SIG-M5 treated with dmso at 0.1 percent for 504 hours (cell line): ENCODE data around the gene ZNF487.
A peak's percentile ranks its signal among the peaks of the same experiment; 100 is the strongest.
"Not testable (repeated sequence)": the region's sequence is repeated elsewhere in the genome, so short reads cannot be mapped to it uniquely, and the experiment has no call there.

Source experiments
- DNase-seq: peaks from one replicate; lab custom pipeline; 2025; ENCODE audit not compliant: unreplicated experiment; lab: John Stamatoyannopoulos, UW

Gene ZNF487

DNA sequence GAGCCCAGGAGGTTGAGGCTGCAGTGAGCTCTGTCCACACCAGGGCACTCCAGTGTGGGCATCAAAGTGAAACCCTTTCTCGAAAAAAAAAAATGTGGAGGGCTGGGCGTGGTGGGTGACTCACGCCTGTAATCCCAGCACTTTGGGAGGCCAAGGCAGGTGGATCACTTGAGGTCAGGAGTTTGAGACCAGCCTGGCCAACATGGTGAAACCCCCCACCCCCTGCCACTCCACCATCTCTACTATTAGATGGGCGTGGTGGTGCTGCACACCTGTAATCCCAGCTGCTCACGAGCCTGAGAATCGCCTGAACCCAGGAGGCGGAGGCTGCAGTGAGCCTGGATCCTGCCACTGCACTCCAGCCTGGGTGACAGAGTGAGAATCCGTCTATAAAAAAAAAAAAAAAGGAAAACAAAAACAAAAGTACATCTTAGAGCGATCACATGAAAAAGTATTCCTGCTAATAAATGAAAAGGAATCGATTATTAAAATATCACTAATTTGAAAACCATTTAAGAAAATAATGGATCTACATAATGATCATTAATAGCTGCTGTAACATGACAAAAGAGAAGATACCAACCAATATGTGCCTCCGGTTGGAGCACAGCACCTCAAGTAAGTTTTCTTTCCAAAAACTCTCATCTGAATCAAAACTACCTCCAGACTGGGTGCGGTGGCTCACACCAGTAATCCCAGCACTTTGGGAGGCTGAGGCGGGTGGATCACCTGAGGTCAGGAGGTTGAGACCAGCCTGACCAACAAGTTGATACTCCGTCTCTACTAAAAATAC, 32.8 kb upstream of the ZNF487 start:
- DNase-seq: no peak

DNA sequence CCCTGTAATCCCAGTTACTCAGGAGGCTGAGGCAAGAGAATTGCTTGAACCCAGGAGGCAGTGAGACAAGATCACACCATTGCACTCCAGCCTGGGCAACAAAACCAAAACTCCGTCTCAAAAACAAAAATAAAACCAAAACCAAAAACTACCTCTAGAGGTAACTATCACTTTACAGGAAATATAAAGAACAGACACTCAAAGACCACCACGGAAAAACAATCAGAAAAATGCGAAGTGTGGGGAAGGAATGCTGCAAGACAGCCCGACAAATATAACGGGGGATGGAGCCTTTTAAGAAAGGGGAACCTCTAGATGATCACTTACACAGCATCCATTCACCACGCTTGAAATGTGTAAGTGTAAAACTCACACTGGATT, 32.2 kb upstream of the ZNF487 start:
- peak; percentile 62 for DNase-seq

DNA sequence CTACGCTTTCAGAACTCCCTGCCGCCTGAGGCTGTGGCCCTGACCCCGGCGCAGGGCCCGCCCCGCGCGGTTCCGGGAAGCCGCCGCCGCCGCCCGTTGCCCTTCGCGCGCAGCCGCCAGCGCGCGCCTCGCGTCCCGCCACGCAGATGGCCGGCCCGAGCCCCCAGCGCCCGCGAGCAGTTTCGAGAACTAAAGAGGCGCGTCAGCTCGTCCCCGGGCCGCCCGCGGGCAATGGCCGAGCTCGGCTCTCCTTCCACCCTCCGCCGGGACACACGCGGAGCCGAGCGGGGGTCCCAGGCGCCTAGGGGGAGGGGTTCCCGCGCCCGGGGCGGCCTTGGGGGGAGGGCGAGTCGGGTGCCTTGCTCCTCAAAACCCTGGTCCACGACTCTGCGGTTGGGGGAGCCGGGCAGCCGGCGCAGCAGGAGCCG, 29.7 kb upstream of the ZNF487 start:
- DNase-seq: no peak

DNA sequence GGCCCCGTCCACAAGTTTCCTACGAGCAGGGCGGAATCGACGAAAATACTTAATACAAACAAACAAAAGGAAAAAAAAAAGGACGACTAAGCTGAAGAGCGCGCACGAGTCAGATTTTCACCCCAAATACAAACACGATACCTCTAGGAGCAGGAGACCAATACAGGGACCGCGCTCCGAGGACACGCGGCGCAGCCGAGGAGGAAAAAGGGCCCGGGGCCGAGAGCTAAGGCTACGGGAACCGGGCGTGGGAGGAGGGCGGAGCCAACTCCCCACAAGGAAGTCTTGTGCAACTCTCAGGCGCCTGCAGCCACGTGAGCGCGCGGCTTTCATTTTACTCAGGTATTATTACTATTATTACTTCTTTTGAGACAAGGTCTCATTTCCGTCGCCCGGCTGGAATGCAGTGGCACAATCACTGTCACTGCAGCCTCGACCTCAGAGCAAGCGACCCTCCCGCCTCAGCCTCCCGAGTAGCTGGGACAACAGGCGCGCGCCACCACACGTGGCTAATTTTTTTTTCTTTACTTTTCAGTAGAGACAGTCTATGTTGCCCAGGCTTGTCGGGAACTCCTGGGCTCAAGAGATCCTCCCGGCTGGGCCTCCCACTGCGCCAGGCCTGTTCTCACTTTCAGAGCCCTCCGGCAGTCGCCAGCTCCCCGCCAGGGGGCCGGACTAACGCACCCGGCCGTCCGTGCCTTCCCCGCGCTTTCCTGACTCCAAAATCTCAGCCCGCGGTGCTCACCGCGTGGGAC, 29.2 kb upstream of the ZNF487 start:
- peak; percentile 90 for DNase-seq

DNA sequence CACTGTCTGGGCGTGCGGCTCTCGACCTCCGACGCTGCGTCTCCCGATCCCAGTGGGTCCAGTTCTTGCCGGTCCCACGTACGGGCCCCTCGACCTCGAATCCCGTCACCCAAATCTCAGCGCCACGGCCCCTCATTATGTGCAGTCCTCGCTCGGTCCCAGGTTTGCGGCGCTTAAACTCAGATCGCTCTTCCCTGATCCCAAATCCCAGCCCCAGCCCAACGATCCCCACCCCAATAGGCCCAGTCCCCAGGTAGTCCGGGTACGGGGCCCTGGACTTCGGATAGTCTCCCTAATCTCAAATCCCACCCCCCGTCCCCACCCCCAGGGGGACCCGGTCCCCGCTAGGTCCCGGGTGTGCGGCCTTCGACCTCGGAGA, 28.6 kb upstream of the ZNF487 start:
- DNase-seq: no peak

DNA sequence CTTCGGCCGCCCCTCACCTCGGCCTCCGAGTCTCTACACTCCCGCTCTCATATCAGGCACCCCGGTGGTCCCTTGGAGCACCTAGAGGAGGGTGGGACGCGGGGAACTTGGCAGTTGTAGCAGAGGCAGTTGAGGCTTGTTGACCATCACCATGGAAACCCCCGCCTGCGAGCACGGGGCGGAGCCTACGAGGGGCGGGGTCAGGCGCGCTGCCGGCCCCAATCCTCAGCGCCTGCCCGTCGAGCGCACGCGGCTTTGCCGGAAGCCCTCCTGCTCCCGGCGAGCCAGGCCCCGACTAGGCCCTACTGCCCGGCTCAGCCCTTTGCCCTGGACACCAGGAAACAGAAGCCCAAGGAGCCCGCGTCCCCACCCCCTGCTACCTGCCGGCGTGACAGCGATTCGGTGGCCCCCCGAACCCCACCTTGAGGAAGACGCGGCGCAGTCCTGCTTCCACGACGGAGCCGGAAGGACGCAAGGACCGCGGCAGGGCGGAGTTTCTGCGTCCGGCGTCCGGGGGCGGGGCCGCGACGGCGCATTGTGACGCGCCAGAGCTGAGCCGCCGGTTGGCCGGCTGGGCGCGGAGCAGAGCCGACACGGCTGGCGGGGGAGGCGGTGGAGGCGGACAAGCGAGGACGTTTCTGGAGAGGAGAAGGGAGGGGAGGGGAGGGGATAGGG, 28.1 kb upstream of the ZNF487 start, which contains the start of gene HNRNPF:
TSS of gene HNRNPF (minus strand) at position 477 of the 675 bp plus-strand sequence. CDS start 21,302 bp downstream, outside the sequence.
- DNase-seq: peak; percentile 89

DNA sequence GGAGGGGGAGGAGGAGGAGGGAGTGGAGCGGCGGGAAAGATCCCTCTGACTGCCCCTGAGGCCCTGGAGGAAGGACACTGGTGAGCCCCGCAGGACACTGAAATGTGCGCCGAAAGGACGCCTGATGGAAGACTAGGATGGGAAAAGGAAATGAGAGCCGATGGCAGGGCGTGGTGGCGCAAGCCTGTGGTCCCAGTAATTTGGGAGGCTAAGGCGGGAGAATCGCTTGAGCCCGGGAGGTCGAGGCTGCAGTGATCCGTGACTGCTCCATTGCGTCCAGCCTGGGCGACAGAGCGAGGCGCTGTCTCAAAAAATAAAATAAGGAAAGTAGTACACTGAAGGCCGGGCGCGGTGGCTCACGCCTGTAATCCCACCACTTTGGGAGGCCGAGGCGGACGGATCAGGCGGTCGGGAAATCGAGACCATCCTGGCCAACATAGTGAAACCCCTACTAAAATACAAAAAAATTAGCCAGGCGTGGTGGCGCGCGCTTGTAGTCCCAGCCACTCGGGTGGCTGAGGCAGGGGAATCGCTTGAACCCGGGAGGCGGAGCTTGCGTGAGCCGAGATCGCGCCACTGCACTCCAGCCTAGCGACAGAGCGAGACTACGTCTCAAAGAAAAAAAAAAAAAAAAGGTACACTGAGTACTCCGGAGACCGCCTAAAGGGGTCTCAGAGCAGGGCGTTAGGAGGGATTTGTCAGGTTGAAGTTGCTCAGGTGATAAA, 27.4 kb upstream of the ZNF487 start:
- no peak for DNase-seq

DNA sequence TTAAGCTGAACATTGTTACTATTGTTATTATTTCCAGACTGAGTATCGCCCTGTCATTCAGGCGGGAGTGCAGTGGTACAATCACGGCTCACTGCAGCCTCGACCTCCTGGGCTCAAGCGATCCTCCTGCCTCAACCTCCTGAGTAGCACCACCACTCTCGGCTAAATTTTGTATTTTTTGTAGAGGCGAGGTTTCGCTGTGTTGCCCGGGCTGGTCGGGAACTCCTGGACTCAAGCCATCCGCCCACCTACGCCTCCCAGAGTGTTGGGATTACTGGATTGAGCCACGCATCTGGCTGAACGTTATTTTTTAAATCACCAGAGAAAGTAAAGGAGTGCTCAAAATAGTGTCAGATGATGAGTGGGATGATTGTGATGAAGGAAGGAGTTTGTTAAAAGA, 26.6 kb upstream of the ZNF487 start:
- no peak for DNase-seq

DNA sequence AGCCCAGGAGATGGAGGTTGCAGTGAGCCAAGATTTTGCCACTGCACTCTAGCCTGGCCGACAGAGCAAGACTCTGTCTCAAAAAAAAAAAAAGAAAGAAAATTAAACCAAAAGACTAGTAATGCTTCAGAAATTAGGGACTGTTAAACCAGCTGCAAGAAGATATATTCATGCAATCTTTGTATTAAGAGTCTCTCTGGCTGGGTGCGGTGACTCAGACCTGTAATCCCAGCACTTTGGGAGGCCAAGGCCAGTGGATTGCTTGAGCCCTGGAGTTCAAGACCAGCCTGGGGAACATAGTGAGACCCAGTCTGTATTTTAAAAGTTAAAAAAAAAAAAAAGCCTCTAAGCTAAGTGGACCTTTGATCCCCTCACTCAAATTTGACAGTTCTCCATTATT, 25.4 kb upstream of the ZNF487 start:
- DNase-seq: no peak

DNA sequence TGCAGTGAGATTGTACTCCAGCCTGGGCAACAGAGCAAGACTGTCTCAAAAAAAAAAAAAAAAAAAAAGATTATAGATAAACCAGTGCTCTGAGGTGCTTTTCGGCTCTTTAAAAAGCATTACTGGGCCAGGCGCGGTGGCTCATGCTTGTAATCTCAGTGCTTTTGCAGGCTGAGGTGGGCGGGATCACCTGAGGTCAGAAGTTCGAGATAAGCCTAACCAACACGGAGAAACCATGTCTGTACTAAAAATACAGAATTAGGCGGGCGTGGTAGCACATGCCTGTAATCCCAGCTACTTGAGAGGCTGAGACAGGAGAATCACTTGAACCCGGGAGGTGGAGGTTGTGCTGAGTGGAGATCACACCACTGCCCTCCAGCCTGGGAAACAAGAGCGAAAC, 21.4 kb upstream of the ZNF487 start:
- no peak for DNase-seq

DNA sequence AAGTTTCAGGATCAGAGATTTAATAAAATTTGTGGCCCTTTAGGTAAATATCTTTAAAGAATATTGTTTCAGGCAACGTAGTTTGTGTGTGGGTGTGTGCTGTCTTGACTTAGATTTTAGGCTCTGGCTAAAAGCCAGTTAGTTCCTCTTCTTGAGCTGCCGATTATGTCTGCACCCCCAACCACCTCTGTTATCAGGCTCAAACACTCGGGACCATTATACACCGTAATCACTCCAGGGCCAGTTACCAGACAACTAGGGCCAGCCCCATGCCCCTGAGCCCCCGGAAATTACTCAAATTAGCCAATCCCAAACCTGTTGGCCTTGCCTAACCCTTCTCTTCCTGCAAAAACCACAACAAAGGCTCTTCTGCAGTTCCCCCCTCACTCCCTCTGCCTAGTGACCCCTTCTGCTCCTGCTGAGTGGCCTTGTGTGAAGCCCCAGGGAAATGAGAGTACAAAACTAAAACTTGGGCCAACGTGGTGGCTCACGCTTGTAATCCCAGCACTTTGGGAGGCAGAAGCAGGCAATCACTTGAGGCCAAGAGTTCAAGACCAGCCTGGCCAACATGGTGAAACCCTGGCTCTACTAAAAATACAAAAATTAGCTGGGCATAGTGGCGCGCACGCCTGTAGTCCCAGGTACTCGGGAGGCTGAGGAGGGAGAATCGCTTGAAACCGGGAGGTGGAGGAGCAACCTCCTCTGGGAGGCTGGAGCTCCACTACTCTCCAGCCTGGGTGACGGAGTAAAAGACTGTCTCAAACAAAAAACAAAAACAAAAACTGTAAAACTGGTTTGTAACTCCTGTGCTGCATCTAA, 18.8 kb upstream of the ZNF487 start:
- peak; percentile 98 for DNase-seq

DNA sequence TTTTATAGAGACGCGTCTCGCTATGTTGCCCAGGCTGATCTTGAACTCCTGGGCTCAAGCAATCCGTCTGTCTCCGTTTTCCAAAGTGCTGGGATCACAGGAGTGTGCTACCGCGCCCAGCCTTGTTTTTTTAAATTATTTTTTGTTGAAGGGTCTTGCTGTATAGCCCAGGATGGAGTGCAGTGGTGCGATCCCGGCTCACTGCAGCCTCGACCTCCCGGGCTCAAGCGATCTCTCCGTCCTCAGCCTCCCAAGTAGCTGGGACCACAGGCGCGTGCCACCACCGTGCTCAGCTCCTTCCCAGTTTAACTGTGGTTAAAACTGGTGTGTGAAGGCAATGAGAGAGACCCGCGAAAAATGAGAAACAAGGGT, 16.9 kb upstream of the ZNF487 start:
- no peak for DNase-seq

DNA sequence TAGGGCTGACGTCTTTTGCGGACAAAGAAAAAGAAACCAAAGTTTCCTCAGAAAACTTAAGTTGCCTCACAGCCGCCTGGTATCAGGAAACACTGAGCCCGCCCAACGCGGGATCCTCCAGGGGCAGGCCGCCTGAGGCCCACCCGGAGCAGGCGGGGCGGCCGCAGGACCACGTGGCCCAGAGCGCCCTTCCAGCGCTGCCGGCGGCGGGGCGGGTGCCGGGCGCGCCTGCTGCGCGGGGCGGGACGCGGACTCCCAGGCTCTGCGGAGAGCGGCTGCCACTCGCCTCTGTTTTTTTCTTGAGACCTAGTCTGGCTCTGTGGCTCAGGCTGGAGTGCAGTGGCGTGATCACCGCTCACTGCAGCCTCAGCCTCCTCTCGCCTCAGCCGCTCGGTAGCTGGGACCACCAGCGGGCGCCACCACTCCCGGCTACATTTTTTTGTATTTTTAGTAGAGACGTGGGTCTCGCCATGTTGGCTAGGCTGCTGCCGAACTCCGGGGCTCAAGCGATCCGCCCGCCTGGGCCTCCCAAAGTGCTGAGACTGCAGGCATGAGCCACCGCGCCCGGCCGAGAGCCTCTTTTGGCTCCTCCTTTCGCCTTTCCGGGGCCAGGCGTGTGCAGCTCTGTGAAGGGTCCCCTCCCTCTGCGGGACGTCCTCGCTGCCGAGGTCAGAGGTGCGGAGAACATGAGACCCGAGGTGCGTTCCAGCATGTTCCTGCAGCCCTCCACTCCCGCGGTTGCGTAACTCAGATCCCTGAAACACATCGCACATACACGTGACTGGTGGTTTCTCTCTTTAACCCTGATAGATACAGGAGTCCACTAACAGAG, 16.3 kb upstream of the ZNF487 start:
- peak; percentile 93 for DNase-seq

DNA sequence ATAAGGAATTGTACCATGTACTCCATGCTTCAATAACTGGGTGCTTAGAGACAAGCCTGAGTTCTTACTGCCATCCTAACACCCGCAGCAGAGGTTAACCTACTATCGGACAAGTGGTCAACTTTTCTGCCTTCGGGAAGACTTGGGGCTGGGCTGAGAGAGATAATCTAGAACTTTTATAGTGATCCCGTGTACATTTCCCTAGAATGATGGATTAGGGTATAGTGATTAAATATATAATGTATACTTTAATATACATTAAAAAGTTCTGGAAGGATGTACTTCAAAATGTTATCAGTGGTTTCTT, 15.8 kb upstream of the ZNF487 start:
- DNase-seq: no peak

DNA sequence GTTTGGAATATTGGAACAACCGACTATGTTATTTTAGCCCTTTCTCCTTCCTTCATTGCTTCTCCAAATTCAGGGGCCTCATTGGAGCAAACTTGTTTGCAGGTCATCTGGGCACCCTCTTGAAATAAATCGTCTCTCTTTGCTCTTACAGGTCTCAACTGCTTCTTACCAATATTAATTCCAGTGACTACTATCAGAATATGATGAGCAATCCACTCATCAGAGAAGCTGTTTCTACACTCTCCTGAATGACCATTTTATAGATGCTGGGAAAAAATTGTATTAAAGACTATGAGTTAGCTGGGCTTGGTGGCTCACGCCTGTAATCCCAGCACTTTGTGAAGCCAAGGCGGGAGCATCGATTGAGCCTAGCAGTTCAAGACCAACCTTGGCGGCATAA, 15.4 kb upstream of the ZNF487 start:
- no peak for DNase-seq

DNA sequence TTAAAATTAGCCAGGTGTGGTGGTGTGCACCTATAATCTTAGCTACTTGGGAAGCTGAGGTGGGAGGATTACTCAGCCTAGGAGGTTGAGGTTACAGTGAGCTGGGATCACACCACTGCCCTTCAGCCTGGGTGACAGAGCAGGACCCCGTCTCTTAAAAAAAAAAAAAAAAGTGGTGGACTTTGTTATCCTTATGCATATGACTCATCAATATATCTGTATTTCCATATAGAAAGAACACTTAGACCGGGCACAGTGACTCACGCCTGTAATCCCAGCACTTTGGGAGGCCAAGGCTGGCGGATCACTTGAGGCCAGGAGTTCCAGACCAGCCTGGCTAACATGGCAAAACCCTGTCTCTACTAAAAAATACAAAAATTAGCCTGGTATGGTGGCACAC, 15.0 kb upstream of the ZNF487 start:
- not testable (repeated sequence) for DNase-seq

DNA sequence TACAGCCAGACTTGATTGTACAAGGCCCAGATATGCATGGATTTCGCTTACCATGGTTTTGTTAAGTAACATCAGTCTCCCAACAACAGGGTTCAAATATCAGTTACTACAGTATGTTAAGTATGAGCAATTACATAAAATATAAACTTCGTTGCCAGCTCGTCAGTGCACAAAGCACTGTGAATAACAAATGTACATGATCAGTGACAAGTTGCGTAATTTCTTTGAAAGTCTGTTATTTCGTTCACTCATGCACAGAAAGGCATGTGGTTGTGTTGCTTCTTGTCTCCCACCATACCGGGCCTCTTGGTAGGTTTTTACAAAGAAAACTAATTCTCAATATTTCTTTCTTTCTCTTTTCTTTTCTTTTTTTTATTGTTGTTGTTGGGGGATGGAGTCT, 12.5 kb upstream of the ZNF487 start:
- no peak for DNase-seq

DNA sequence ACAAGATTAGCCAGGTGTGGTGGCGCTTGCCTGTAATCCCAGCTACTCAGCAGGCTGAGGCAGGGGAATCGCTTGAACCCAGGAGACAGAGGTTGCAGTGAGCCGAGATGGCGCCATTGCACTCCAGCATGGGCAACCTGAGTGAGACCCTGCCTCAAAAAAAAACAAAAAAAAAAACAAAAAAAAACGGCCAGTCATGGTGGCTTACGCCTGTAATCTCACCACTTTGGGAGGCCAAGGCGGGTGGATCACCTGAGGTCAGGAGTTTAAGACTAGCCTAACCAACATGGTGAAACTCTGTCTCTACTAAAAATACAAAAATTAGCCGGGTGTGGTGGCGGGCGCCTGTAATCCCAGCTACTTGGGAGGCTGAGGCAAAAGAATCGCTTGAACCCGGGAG, 10.4 kb upstream of the ZNF487 start:
- DNase-seq: not testable (repeated sequence)

DNA sequence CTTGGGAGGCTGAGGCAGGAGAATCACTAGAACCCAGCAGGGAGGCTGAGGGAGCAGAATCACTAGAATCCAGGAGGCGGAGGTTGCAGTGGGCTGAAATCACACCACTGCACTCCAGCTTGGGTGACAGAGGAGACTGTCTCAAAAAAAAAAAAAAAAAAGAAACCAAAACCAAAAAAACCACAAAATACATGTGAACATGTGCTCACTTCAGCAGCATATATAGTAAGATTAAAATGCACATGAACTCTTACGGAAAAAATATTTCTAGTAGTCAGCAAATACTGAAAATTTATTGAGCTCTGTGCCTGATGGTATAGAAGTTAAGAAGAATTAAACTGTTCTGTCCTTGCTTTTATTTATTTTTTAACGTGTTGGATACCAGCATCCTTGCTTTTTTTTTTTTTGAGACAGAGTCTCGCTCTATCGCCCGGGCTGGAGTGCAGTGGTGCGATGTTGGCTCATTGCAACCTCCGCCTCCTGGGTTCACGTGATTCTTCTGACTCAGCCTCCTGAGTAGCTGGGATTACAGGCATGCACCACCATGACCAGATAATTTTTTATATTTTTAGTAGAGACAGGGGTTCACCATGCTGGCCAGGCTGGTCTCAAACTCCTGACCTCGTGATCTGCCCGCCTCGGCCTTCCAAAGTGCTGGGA, 9.6 kb upstream of the ZNF487 start:
- DNase-seq: no peak
